GM19238 (cell line): ENCODE results near the gene ANXA2.
A peak's percentile ranks its signal among the peaks of the same experiment; 100 is the strongest.

ENCODE experiments used
- DNase-seq: peaks from one replicate; pipeline ENCODE4 v3.0.0; 2011; ENCODE audit warnings: low spot score; ENCODE audit not compliant: insufficient read length

ANXA2 gene

GRCh38 chr15:60389261-60390077, 8.3 kb downstream of the ANXA2 start:
- peak; percentile 18 for DNase-seq

- no peak for DNase-seq
These were observed 10.5 kb downstream of the ANXA2 start for GRCh38 chr15:60387321-60387720.

- DNase-seq: no peak
These were observed 11.2 kb downstream of the ANXA2 start for GRCh38 chr15:60386615-60387014.

GRCh38 chr15:60385620-60386552, 11.9 kb downstream of the ANXA2 start:
- DNase-seq: no peak

GRCh38 chr15:60384526-60385126, 13.2 kb downstream of the ANXA2 start:
- DNase-seq: no peak

- no peak for DNase-seq
These were observed 13.7 kb downstream of the ANXA2 start for GRCh38 chr15:60384053-60384452.

- no peak for DNase-seq
These were observed 14.8 kb downstream of the ANXA2 start for GRCh38 chr15:60382773-60383674.

GRCh38 chr15:60381148-60381788, 16.5 kb downstream of the ANXA2 start:
- no peak for DNase-seq

- DNase-seq: no peak
These were observed 18.1 kb downstream of the ANXA2 start for GRCh38 chr15:60379525-60380274.

- DNase-seq: no peak
These were observed 18.6 kb downstream of the ANXA2 start for GRCh38 chr15:60379185-60379524.

GRCh38 chr15:60376677-60377095, 21.1 kb downstream of the ANXA2 start:
- no peak for DNase-seq

- no peak for DNase-seq
These were observed 22.5 kb downstream of the ANXA2 start for GRCh38 chr15:60375306-60375705.

- no peak for DNase-seq
These were observed 23.1 kb downstream of the ANXA2 start for GRCh38 chr15:60374628-60375081.

GRCh38 chr15:60374209-60374608, 23.6 kb downstream of the ANXA2 start:
- DNase-seq: no peak

GRCh38 chr15:60373745-60374144, 24.0 kb downstream of the ANXA2 start:
- DNase-seq: no peak

- no peak for DNase-seq
These were observed 24.5 kb downstream of the ANXA2 start for GRCh38 chr15:60373327-60373726.

GRCh38 chr15:60372756-60373155, 25.0 kb downstream of the ANXA2 start:
- DNase-seq: no peak

GRCh38 chr15:60372227-60372626, 25.6 kb downstream of the ANXA2 start:
- DNase-seq: no peak

- no peak for DNase-seq
These were observed 26.4 kb downstream of the ANXA2 start for GRCh38 chr15:60371175-60372051.
